Measurements from ENCODE around the gene SYT1. TPM values are rescaled to one million over a fixed set of nuclear protein-coding genes. Genes with fewer than 3 reads are reported as not detected.
A peak's percentile ranks its signal among the peaks of the same experiment; 100 is the strongest.

SYT1 gene
- total and polyA plus RNA-seq, 2 of the 8 experiments (the other 6 are each of a cell fraction or from before 2014, with no cell fraction given): 11.0 to 34.6 TPM

GRCh38 chr12:79156846-79157463 lies 292.4 kb downstream of the SYT1 start:
- H3K79me2 ChIP-seq (ENCODE audit: control insufficient read depth in 1 of 2, insufficient read depth in 2 of 2, low read length in 2 of 2): no peaks in the 10 kb centered on the region
- H4K8ac ChIP-seq (ENCODE audit: extremely low read depth, insufficient read depth, low read length): no peak overlapping the region
- no peak overlapping the region for H3K18ac ChIP-seq (ENCODE audit: extremely low read depth, low read length)
- H3K9me3 ChIP-seq (ENCODE audit: insufficient read depth in 2 of 2, low read depth in 1 of 2, low read length in 1 of 2): no peaks in the 10 kb centered on the region
- no peak overlapping the region for H2BK15ac ChIP-seq (ENCODE audit: low read length)
- peak overlapping the region; percentile 97 for H3K14ac ChIP-seq (ENCODE audit: insufficient read length)
- DNase-seq (ENCODE audit: low read depth in 1 of 2, low spot score in 2 of 2) (no peak), FAIRE-seq (no peak)
- no peaks in the 10 kb centered on the region for H3K36me3 ChIP-seq (ENCODE audit: control insufficient read depth in 2 of 4, insufficient read depth in 4 of 4, low read length in 3 of 4)
- H4K5ac ChIP-seq (ENCODE audit: insufficient read length, low read depth, low read length): no peak overlapping the region
- H3K27me3 ChIP-seq (replicated peaks in 1 of 4; ENCODE audit: control insufficient read depth in 3 of 4, extremely low read depth in 1 of 4, insufficient read depth in 3 of 4, low read length in 3 of 4): no peaks in the 10 kb centered on the region
- H3K27ac ChIP-seq (ENCODE audit: low read depth, low read length): no peak overlapping the region
- no peak overlapping the region for H3K4me3 ChIP-seq (ENCODE audit: extremely low read depth in 1 of 4, insufficient read depth in 2 of 4, low read depth in 3 of 4, low read length in 4 of 4)
- H2BK120ac ChIP-seq (replicated peaks; ENCODE audit: low read depth, low read length): no peak overlapping the region
- CTCF ChIA-PET (ENCODE audit: partially characterized antibody): interaction anchor here (1.2 kb wide), 1 partner anchor 36 kb away, joined by 4 read pairs; no protein-coding TSS in a partner anchor
- no peak overlapping the region for H3K4me2 ChIP-seq (ENCODE audit: insufficient read depth in 1 of 2, low read depth in 2 of 2, low read length in 2 of 2)
- no peak overlapping the region for H2AK5ac ChIP-seq (ENCODE audit: low read depth, low read length)
- 89% methylated on average over 6 of the region's 6 CpGs; no CpG with 5 or more reads in 1 of the 2 experiments for WGBS, 2 experiments (ENCODE audit: extremely low coverage in 1 of 2, insufficient coverage in 1 of 2, insufficient read length in 1 of 2, insufficient replicate concordance in 2 of 2, low coverage in 1 of 2, low lambda C conversion rate in 2 of 2, missing lambda C conversion rate in 1 of 2)
- H3K9ac ChIP-seq (replicated peaks in 1 of 4; ENCODE audit: extremely low read depth in 1 of 4, low read depth in 3 of 4, low read length in 3 of 4): no peak overlapping the region; a peak in 1 of 7 replicates
- no peaks in the 10 kb centered on the region; the same call in 1 of the 2 replicates for H3K23me2 ChIP-seq (ENCODE audit: low read depth, low read length)
- H2BK20ac ChIP-seq (ENCODE audit: low read length): no peak overlapping the region
- H3K4me1 ChIP-seq (replicated peaks in 1 of 4; ENCODE audit: control insufficient read depth in 3 of 4, insufficient read depth in 4 of 4, low read length in 3 of 4): no peaks in the 10 kb centered on the region
- no peak overlapping the region for H3K23ac ChIP-seq (ENCODE audit: insufficient read length)
- no peak overlapping the region for H4K91ac ChIP-seq (replicated peaks; ENCODE audit: insufficient read length, low read length)
- no peak overlapping the region for H3K56ac ChIP-seq (replicated peaks; ENCODE audit: insufficient read length, low read depth, low read length)
- H2AFZ ChIP-seq (ENCODE audit: low read length): no peak overlapping the region
- no peak overlapping the region for H2BK12ac ChIP-seq (ENCODE audit: low read depth, low read length)
- no peaks in the 10 kb centered on the region for H4K20me1 ChIP-seq (replicated peaks in 1 of 2; ENCODE audit: control insufficient read depth in 1 of 2, insufficient read depth in 2 of 2, low read length in 2 of 2)
- H2BK5ac ChIP-seq (ENCODE audit: low read depth, low read length): 0 out of 2 replicates have a peak overlapping the region, but pooled peaks have one; percentile 10
- no peak overlapping the region for H3K4ac ChIP-seq (replicated peaks; ENCODE audit: insufficient read length, low read depth, low read length)
- TF ChIP-seq CTBP2 (IDR thresholded peaks at IDR 0.05; ENCODE audit: borderline replicate concordance, insufficient read depth, insufficient read length, low read length) (no peak), TBP (IDR thresholded peaks at IDR 0.05; ENCODE audit: low read depth, low read length) (no peak), PHF8 (conservative IDR thresholded peaks at IDR 0.05; ENCODE audit: low read depth, low read length) (no peak), POLR2A (IDR thresholded peaks at IDR 0.05; ENCODE audit: control extremely low read depth in 1 of 2, low read depth in 2 of 2, low read length in 2 of 2) (no peak), ZNF274 (IDR thresholded peaks at IDR 0.05; ENCODE audit: borderline replicate concordance, extremely low read depth, low read length) (no peak), NANOG (IDR thresholded peaks at IDR 0.05; ENCODE audit: insufficient read depth, low read depth, low read length, poor library complexity, severe bottlenecking) (no peak), YY1 (IDR thresholded peaks at IDR 0.05; ENCODE audit: low read depth, low read length) (no peak), NRF1 (IDR thresholded peaks at IDR 0.05; ENCODE audit: low read depth, low read length) (no peak), JUN (IDR thresholded peaks at IDR 0.05; ENCODE audit: low read depth, low read length) (no peak)
- no peaks in the 10 kb centered on the region for H3K79me1 ChIP-seq (ENCODE audit: low read depth, low read length)
- POLR2A ChIA-PET (ENCODE audit: partially characterized antibody): interaction anchor here (0.5 kb wide), 1 partner anchor 11 kb away, joined by 3 read pairs; no protein-coding TSS in a partner anchor

Measured in H1 (cell line).